ENCODE data around the gene TIGD6.

DNA sequence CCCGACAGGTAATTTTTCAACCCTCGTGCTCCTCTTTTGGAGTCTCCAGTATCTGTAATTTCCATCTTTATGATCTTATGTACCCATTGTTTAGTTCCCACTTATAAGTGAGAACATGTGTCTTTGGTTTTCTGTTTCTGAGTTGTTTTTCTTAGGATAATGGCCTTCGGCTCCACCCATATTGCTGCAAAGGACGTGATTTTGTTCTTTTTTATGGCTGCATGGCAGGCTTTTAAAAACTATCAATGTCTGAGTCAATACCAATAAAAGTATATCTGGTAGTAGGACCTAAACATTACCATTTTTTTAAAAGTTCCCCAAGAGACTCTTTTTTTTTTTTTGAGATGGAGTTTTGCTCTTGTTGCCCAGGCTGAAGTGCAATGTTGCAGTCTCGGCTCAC is 43.8 kb downstream of the TIGD6 start:
- no peak for TF ChIP-seq RAD21 (IDR thresholded peaks at IDR 0.05; ENCODE audit: low read length)
- TF ChIP-seq, protein P1, sequence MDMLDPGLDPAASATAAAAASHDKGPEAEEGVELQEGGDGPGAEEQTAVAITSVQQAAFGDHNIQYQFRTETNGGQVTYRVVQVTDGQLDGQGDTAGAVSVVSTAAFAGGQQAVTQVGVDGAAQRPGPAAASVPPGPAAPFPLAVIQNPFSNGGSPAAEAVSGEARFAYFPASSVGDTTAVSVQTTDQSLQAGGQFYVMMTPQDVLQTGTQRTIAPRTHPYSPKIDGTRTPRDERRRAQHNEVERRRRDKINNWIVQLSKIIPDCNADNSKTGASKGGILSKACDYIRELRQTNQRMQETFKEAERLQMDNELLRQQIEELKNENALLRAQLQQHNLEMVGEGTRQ (IDR thresholded peaks at IDR 0.05; ENCODE audit: low read depth, low read length) = no peak
